HEK293T (cell line): ENCODE measurements around the gene HRC.

Source experiments
- CTCF ChIA-PET: fragments of 350-600 bp; formaldehyde crosslinking; extraction: SDS; loops from one replicate; lab custom pipeline; 2021; ENCODE audit warnings: antibody characterized with exemption, inconsistent platforms; lab: Yijun Ruan, JAX
- POLR2A ChIA-PET: fragments of 350-600 bp; formaldehyde crosslinking; extraction: SDS; loops from one replicate; lab custom pipeline; 2020; ENCODE audit warnings: antibody characterized with exemption, inconsistent platforms; lab: Yijun Ruan, JAX
- DNase-seq: peaks from one replicate; pipeline ENCODE4 v3.0.0; 2012; ENCODE audit warnings: mixed read lengths; ENCODE audit errors: extremely low spot score
- ARNT ChIP-seq: fragments of 450-650 bp; IDR thresholded peaks from 2 replicates; pipeline ENCODE4 v1.6.1; 2017; ENCODE audit warnings: mild to moderate bottlenecking
- BHLHE40 ChIP-seq: fragments of 450-650 bp; IDR thresholded peaks from 2 replicates; pipeline ENCODE4 v1.6.1; 2016; ENCODE audit warnings: mild to moderate bottlenecking, moderate library complexity, borderline replicate concordance
- CTBP1 ChIP-seq: fragments of 450-650 bp; IDR thresholded peaks from 2 replicates; pipeline ENCODE4 v1.6.1; 2016; ENCODE audit warnings: borderline replicate concordance
- ELF4 ChIP-seq: fragments of 450-650 bp; IDR thresholded peaks from 2 replicates; pipeline ENCODE4 v1.6.1; 2017; ENCODE audit warnings: antibody characterized with exemption
- FOXA1 ChIP-seq: fragments of 450-650 bp; IDR thresholded peaks from 2 replicates; pipeline ENCODE4 v1.6.1; 2016; ENCODE audit warnings: mild to moderate bottlenecking
- FOXK2 ChIP-seq: fragments of 450-650 bp; IDR thresholded peaks from 2 replicates; pipeline ENCODE4 v1.6.1; 2016; ENCODE audit warnings: mild to moderate bottlenecking
- FOXM1 ChIP-seq: fragments of 450-650 bp; IDR thresholded peaks from 2 replicates; pipeline ENCODE4 v1.6.1; 2017; ENCODE audit warnings: mild to moderate bottlenecking, borderline replicate concordance
- HDGF ChIP-seq: fragments of 450-650 bp; IDR thresholded peaks from 2 replicates; pipeline ENCODE4 v1.6.1; 2017; ENCODE audit warnings: antibody characterized with exemption, borderline replicate concordance
- L3MBTL2 ChIP-seq: fragments of 450-650 bp; conservative IDR thresholded peaks from 2 replicates; pipeline ENCODE4 v1.6.1; 2016; ENCODE audit warnings: mild to moderate bottlenecking
- LEF1 ChIP-seq: fragments of 450-650 bp; IDR thresholded peaks from 2 replicates; pipeline ENCODE4 v1.6.1; 2017; ENCODE audit warnings: mild to moderate bottlenecking, borderline replicate concordance
- NFRKB ChIP-seq: fragments of 450-650 bp; IDR thresholded peaks from 2 replicates; pipeline ENCODE4 v1.6.1; 2016; ENCODE audit warnings: mild to moderate bottlenecking, moderate library complexity
- SP1 ChIP-seq: fragments of 450-650 bp; IDR thresholded peaks from 2 replicates; pipeline ENCODE4 v1.6.1; 2017
- SUZ12 ChIP-seq: fragments of 450-650 bp; IDR thresholded peaks from 2 replicates; pipeline ENCODE4 v1.6.1; 2016; ENCODE audit warnings: mild to moderate bottlenecking
- TARDBP ChIP-seq: fragments of 450-650 bp; IDR thresholded peaks from 2 replicates; pipeline ENCODE4 v1.6.1; 2016
- ZNF384 ChIP-seq: fragments of 450-650 bp; IDR thresholded peaks from 2 replicates; pipeline ENCODE4 v1.6.1; 2016
- TF ChIP-seq, protein P1 (sequence below): fragments of 450-650 bp; IDR thresholded peaks from 2 replicates; pipeline ENCODE4 v1.6.1; 2016

HRC gene

DNA sequence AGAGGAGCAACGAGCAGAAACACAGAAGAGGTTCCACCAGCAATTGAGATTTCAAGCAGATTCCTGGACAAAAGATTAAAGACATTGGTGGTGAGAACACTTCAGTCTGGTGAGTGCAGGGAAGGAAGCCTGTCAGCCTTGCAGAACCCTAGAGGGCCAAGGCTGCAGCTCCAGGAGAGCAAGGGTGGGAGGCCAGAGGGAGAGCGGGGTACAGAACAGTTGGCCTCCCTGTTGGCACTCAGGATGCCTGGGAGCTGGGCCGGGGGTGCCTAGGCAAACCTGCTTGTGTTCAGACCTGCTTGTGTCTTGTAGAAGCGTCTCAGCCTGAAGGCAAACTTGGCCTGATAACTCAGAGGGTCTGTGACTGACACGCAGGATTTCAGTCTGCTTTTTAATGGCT, 46.1 kb downstream of the HRC start:
- no peak for TF ChIP-seq ZNF384
- no peak for TF ChIP-seq SUZ12
- TF ChIP-seq CTBP1, result no peak
- POLR2A ChIA-PET, result interaction anchor here (0.7 kb wide), 1 partner anchor 11 kb away, joined by 3 read pairs; no protein-coding TSS in a partner anchor

DNA sequence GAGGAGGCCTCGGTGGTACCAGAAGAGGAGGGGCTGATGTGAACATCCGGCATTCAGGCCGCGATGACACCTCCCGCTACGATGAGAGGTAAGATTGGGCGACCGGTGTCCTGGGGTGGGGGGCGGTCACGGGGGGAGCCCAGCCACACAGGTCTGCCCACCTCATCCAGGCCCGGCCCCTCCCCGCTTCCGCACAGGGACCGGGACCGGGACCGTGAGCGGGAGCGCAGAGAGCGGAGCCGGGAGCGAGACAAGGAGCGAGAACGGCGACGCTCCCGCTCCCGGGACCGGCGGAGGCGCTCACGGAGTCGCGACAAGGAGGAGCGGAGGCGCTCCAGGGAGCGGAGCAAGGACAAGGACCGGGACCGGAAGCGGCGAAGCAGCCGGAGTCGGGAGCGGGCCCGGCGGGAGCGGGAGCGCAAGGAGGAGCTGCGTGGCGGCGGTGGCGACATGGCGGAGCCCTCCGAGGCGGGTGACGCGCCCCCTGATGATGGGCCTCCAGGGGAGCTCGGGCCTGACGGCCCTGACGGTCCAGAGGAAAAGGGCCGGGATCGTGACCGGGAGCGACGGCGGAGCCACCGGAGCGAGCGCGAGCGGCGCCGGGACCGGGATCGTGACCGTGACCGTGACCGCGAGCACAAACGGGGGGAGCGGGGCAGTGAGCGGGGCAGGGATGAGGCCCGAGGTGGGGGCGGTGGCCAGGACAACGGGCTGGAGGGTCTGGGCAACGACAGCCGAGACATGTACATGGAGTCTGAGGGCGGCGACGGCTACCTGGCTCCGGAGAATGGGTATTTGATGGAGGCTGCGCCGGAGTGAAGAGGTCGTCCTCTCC, 47.4 kb downstream of the HRC start:
- TF ChIP-seq FOXA1 (no peak), TARDBP (no peak), FOXK2 (no peak), L3MBTL2 (no peak), ARNT (no peak), ELF4 (no peak), ZNF384 (no peak), FOXM1 (no peak), SP1 (no peak), CTBP1 (no peak), SUZ12 (no peak), BHLHE40 (no peak), HDGF (no peak), NFRKB (no peak), LEF1 (no peak)
- TF ChIP-seq, protein P1, sequence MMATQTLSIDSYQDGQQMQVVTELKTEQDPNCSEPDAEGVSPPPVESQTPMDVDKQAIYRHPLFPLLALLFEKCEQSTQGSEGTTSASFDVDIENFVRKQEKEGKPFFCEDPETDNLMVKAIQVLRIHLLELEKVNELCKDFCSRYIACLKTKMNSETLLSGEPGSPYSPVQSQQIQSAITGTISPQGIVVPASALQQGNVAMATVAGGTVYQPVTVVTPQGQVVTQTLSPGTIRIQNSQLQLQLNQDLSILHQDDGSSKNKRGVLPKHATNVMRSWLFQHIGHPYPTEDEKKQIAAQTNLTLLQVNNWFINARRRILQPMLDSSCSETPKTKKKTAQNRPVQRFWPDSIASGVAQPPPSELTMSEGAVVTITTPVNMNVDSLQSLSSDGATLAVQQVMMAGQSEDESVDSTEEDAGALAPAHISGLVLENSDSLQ, result no peak

More for the DNA sequence above, 46.1 kb downstream of the HRC start:
- no peak for DNase-seq
- CTCF ChIA-PET, result interaction anchor here (2.0 kb wide), 1 partner anchor 11 kb away, joined by 5 read pairs; no protein-coding TSS in a partner anchor

DNA sequence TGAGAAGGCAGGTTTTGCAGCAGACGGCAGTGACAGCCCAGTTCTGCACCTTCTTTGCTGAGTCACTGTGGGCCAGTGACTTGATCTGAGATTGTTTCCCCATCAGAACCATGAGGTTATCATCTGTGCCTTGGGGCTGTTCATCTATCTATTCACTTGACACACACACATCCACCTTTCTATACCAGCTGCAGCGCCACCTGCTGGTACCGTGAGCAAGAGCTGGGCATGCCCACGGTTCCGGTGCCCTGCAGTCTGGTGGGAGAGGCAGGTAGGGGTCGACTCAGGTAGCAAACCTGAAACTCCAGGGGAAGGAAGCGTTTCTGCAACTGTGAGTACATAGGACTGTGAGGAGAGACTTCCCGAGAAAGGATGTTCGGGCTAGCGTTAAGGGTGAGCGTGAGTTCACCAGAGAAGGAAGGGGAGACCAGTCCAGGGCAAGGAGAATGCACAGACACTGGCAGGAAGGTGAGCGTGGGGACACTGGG, 48.5 kb downstream of the HRC start:
- ChIA-PET CTCF (interaction anchor here (0.6 to 2.1 kb wide), 4 partner anchors 10 to 92 kb away, joined by 3 to 20 read pairs (median 5); no protein-coding TSS in a partner anchor), POLR2A (interaction anchor here (0.8 to 1.0 kb wide), 2 partner anchors 8 to 12 kb away, joined by 3 to 5 read pairs; no protein-coding TSS in a partner anchor)
- DNase-seq, result no peak
- no peak for TF ChIP-seq ZNF384
- no peak for TF ChIP-seq HDGF
- TF ChIP-seq ARNT, result no peak
- TF ChIP-seq FOXA1, result no peak
- no peak for TF ChIP-seq L3MBTL2

More for the DNA sequence above, 47.4 kb downstream of the HRC start:
- CTCF ChIA-PET, result interaction anchor here (2.0 kb wide), 1 partner anchor 10 kb away, joined by 5 read pairs; no protein-coding TSS in a partner anchor
- DNase-seq, result no peak
- POLR2A ChIA-PET, result no interaction called here

DNA sequence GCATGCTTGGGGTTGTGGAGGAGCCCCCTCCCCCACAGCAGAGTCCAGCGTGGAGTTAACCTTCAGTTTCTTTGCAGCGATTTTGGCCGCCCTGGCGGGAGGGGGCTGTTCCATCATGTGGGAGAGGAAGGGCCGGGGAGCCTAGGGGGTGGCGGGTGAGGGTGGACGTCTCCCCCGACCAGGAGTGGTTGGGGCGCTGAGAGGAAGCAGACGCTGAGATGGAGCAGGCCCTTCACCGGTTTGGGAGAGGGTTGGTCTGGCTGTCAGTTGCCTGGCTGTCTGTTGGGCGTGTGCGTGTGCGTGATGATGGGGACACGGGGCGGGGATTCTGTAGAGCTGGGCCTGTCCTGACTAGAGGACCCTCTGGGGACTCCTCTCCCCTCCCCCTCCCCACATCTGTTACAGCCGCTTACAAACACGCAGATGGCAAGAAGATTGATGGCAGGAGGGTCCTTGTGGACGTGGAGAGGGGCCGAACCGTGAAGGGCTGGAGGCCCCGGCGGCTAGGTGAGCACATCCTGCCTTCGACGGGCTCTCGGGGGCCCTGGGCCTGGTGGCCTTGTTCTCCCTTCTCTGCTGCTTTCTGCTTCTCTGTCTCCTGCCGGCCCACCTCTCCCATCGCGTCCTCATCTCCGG, 50.8 kb downstream of the HRC start:
- CTCF ChIA-PET, result no interaction called here
- DNase-seq, result no peak
- TF ChIP-seq FOXA1 (no peak), NFRKB (no peak), TARDBP (no peak), SUZ12 (no peak), ARNT (no peak)
- POLR2A ChIA-PET, result interaction anchor here (1.5 kb wide), 1 partner anchor 10 kb away, joined by 7 read pairs; the partner anchor contains the start of gene LIN7B

DNA sequence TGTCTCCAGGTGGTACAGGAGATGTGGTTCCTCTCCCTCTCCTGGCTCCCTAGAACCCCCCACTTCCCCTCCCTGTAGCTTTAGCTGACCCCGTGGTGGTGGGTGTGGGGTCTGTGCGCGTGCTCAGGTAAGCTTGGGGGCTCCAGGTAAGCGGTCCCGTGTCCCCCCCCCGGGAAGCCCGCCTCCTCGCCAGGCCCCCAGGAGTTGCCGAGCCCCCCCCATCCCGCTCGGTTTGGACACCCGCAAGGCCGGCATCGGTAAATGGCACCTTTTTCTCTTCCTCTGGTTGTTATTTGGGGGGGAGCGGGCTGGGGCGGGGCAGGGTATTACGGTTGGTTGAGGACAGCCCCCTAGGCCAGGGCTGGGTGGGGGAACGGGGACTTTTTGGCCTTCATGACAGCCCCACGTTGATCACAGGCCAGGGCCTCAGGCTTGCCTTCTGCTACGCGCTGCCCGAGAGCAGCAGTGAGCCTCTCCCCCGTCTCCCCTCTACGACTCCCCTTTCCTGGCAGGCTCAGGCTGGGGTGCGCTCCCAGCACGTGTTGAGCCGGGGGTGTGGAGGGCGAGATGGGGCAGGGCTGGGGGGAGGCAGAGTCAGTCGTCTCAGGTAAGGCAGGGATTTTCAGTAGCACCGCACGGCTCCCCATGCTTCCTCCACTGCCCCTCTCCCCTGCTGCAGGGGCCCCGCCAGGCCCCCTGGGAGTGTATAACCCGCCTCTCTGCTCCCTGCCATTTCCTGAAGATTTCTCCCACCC, 51.7 kb downstream of the HRC start:
- POLR2A ChIA-PET, result no interaction called here
- TF ChIP-seq FOXK2 (no peak), BHLHE40 (no peak), TARDBP (no peak), CTBP1 (no peak), ARNT (no peak), ZNF384 (no peak), SP1 (no peak), LEF1 (no peak), FOXM1 (no peak), NFRKB (no peak), FOXA1 (no peak), HDGF (no peak), ELF4 (no peak)
- TF ChIP-seq, protein P1, result no peak
- DNase-seq, result no peak
- CTCF ChIA-PET, result interaction anchor here (0.8 kb wide), 1 partner anchor 43 kb away, joined by 4 read pairs; no protein-coding TSS in a partner anchor

DNA sequence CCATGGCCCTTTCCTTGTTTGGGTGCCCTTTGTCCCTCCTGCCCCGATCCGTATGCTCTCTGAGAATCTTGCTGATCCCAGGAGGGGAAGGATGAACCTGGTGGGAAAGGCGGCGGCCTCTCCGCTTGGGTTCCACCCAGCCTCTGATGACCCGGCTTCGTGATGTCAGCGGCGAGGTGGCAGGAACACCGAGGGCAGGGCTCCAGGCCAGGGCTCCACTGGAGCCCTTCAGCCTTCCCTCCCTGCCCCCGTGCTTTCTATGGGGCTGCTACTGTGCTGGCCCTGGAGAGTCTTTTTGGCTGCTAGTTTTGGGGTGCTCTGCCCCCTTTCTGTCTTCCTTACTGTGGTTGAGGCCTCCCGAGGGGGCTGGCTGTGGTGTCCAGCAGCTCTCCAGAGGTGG, 52.9 kb downstream of the HRC start:
- POLR2A ChIA-PET, result no interaction called here
- CTCF ChIA-PET, result no interaction called here
- TF ChIP-seq HDGF, result no peak
- TF ChIP-seq ZNF384, result no peak
- no peak for TF ChIP-seq CTBP1
- TF ChIP-seq FOXM1, result no peak
- no peak for TF ChIP-seq ELF4
- TF ChIP-seq FOXA1, result no peak
- TF ChIP-seq, protein P1, result no peak
- no peak for TF ChIP-seq BHLHE40
- TF ChIP-seq TARDBP, result no peak
- TF ChIP-seq LEF1, result no peak
- TF ChIP-seq NFRKB, result no peak
- TF ChIP-seq L3MBTL2, result no peak
- no peak for DNase-seq
